HG03045 (cell line): ENCODE results near the gene LRP1.

Experiments
- ATAC-seq: cut with Tn5 transposase; IDR thresholded peaks from one replicate; pipeline ENCODE4 v1.9.1; 2021; ENCODE audit warnings: mild to moderate bottlenecking, moderate library complexity; ENCODE audit not compliant: unreplicated experiment

Gene LRP1

DNA sequence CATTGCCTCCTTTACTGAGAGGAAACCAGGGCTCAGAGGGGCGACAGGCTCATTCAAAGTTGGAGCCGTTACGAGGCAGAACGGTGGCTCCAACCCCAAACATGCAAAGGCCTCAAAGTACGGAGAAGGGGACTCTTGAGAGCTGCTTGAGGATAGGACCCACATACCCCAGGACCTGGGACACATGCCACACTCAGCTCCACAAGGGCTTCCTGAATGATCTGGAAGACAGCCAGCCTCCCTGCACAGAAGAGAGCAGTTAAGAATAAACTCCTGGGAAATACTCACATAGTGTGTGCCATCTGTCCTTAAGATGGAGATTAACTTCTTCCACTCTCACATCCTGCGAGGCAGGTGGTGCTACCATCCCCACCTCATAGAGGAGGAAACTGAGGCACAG is 61.8 kb downstream of the LRP1 start:
- ATAC-seq = no peak

DNA sequence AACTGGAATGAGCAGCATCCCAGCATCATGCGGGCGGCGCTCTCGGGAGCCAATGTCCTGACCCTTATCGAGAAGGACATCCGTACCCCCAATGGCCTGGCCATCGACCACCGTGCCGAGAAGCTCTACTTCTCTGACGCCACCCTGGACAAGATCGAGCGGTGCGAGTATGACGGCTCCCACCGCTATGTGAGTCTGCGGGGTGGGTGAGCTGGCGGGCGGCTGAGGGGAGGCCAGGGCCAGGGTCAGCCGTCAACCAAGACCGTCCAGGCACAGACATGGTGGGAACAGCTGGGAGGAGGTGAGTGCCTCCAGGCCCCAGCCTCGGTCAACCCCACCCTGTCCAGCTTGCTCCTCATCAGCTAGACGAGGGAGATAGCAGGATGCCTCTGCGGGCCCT is 62.5 kb downstream of the LRP1 start:
- ATAC-seq = no peak

DNA sequence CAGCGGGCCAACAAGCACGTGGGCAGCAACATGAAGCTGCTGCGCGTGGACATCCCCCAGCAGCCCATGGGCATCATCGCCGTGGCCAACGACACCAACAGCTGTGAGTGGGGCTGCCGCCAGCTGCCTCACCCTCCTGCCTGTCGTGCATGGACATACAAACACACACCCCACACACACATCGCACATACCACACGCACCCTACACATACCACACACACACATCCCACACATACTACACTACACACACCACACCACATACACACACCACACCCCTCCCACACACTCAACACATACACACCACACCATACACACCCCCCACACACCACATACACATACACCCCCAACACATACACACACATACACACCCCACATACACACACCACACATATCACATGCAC is 63.1 kb downstream of the LRP1 start:
- no peak for ATAC-seq

DNA sequence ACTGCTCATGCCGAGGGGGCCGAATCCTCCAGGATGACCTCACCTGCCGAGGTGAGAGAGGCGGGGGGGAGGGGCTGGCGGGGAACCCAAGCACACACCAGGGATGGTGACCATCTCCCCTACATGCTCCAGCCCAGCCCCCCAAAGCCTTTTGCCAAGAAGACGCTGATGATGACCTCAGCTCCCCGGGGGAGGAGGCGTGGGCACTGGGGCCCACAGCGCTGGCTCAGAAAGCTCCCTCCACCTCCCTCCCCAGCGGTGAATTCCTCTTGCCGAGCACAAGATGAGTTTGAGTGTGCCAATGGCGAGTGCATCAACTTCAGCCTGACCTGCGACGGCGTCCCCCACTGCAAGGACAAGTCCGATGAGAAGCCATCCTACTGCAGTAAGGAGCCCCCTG is 64.6 kb downstream of the LRP1 start:
- ATAC-seq = no peak

DNA sequence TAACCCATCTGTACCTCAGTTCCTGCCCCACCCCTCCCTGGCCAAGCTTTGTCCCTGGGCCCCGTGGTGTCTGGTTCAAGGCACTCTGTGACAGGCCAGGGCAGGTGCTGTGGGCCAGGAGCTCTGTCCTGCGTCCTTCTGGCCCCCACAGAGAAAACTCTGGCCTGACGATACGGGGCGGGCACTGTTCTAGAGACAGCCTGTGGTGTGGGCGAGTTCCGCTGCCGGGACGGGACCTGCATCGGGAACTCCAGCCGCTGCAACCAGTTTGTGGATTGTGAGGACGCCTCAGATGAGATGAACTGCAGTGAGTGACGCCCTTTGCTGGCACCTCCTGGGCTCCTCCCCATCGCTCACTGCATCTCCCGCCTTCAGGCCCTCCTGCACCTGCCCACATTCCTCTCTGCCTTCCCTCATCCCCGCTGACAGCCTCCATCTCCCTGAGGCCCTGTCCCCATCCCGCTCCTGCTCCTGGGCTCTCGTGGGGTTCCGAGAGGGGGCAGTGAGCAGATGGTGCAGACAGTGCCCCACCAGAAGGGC is 65.5 kb downstream of the LRP1 start:
- ATAC-seq = no peak

DNA sequence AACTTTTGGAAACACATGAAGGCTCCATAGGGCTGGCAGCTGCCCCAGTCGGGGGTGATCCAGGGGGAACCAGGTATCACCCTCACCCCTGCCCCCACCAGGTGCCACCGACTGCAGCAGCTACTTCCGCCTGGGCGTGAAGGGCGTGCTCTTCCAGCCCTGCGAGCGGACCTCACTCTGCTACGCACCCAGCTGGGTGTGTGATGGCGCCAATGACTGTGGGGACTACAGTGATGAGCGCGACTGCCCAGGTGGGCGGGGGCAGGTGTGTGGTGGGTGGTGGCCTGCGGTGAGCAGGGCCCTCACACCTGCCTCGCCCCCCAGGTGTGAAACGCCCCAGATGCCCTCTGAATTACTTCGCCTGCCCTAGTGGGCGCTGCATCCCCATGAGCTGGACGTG is 66.0 kb downstream of the LRP1 start:
- no peak for ATAC-seq

DNA sequence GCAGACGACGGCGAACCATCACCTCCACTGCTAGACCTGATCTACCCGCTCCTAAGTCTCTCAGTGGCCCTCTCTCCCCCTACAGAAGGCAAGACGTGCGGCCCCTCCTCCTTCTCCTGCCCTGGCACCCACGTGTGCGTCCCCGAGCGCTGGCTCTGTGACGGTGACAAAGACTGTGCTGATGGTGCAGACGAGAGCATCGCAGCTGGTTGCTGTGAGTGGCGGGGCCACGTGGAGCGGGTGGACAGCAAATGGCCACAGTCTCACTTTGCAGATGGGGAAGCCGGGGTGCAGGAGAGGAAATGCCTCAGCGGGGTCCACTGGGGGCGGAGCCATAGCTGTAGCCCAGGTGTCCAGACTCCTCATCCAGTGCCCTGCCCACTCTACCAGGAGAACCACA is 66.9 kb downstream of the LRP1 start:
- ATAC-seq = no peak

DNA sequence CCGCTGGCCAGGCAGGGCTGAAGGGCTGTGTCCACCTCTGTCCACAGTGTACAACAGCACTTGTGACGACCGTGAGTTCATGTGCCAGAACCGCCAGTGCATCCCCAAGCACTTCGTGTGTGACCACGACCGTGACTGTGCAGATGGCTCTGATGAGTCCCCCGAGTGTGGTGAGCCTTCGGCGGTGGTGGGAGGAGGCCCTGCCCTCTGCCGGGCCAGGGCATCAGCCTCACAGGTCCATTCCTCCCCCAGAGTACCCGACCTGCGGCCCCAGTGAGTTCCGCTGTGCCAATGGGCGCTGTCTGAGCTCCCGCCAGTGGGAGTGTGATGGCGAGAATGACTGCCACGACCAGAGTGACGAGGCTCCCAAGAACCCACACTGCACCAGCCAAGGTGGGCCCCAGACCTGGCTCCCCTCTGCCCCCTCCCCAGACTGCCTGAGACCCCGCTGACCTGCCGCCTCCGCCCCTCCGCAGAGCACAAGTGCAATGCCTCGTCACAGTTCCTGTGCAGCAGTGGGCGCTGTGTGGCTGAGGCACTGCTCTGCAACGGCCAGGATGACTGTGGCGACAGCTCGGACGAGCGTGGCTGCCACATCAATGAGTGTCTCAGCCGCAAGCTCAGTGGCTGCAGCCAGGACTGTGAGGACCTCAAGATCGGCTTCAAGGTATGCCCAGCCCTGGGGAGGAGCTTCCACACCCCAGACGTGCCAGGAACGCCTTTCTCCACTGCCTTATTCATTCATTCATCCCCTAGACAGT is 67.5 kb downstream of the LRP1 start:
- ATAC-seq = no peak

DNA sequence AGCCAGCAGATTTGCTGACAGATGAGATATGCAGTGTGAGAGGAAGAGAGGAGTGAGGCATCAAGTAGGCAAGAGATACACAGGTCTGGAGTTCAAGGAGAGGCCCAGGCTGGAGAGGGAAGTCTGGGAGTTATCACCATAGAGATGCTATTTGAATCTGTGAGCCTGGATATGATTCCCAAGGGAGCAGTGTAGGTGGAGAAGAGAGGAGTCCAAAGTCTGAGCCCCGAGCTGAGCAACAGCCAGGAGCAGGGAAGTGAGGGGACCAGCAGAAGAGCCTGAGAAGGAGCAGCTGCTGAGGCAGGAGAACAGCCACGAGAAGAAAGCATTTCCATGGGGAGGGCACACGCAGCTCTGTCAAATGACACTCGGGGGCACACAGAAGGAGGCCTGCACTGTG is 68.2 kb downstream of the LRP1 start:
- ATAC-seq = no peak

DNA sequence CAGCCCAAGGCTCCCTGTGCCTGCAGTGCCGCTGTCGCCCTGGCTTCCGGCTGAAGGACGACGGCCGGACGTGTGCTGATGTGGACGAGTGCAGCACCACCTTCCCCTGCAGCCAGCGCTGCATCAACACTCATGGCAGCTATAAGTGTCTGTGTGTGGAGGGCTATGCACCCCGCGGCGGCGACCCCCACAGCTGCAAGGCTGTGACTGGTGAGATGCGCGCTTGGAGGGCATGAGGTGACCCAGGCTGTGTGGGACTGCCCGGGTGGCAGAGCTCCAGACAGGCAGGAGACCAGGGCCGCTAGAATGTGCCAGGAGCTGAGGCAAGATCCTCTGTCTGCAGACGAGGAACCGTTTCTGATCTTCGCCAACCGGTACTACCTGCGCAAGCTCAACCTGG is 68.7 kb downstream of the LRP1 start:
- no peak for ATAC-seq

DNA sequence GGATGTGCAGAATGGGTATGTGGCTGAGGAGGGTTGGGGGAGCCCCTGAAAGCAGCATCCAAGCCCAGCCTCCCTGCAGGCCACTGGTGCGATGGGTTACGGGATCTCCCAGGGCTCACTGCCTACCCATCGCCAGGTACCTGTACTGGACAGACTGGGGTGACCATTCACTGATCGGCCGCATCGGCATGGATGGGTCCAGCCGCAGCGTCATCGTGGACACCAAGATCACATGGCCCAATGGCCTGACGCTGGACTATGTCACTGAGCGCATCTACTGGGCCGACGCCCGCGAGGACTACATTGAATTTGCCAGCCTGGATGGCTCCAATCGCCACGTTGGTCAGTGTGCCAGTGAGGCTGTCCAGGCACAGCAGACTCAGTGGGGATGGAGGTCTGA is 70.0 kb downstream of the LRP1 start:
- ATAC-seq = no peak

DNA sequence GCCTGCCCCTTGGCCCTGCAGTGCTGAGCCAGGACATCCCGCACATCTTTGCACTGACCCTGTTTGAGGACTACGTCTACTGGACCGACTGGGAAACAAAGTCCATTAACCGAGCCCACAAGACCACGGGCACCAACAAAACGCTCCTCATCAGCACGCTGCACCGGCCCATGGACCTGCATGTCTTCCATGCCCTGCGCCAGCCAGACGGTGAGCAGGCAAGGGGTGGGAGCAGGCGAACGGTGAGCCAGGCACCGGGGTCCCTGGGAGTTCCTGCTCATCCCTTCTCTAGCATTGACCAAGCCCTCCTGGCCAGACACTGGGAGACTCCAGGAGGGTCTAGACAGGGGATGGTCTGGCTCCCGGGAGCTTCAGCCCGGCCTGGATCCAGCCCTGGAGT is 70.9 kb downstream of the LRP1 start:
- no peak for ATAC-seq

DNA sequence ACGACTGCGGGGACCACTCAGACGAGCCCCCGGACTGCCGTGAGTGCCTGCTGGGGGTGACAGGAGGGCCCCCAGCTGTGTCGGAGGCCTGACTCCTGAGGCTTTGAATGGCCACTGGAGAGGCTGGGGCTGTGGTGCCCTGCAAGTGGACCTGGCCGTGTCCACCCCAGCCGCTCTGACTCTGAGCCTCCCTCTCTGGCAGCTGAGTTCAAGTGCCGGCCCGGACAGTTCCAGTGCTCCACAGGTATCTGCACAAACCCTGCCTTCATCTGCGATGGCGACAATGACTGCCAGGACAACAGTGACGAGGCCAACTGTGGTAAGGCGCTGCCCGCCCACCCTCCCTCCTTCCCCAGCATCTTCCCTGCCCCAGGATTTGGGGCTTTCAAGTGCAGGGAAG is 72.2 kb downstream of the LRP1 start:
- ATAC-seq = no peak

DNA sequence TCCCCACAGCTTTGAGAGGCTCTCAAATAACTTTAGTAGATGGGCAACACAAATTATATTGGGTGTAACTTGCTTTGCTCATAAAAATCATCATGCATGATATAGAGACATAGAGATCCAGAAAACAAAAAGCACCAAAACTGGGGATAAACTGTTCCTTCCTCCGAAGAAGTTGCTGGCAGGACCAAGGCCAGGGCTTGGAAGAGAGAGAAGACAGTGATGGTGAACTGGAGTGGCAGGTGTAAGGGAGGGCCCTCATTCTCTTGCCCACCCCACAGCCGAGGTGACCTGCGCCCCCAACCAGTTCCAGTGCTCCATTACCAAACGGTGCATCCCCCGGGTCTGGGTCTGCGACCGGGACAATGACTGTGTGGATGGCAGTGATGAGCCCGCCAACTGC is 72.9 kb downstream of the LRP1 start:
- ATAC-seq = no peak

DNA sequence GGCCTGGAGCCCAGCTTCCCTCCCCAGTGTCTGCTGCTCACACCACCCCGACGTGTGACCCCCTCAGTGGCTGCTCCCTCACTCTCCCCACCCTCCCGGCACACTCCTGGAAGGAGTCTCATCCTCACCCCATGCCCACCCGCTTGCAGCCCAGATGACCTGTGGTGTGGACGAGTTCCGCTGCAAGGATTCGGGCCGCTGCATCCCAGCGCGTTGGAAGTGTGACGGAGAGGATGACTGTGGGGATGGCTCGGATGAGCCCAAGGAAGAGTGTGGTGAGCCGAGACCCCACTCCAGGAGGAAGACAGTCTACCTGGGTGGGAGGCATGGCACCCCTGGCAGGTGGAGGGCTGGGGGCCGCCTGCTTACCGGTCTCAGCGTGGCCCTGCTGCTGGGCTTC is 73.3 kb downstream of the LRP1 start:
- ATAC-seq = no peak

DNA sequence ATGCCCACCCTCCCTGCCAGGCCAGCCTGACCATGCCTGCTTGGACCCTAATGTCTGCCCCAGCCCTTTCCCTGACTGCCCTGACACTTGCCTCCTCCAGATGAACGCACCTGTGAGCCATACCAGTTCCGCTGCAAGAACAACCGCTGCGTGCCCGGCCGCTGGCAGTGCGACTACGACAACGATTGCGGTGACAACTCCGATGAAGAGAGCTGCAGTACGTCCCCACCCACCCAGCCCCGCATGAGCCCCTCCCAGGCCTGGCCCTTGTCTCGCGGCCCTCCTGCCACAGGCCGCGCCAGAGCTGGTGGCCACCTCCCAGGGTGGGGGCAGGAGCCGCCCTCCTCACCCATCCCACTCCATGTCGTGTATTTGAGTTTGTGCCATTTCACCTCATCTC is 74.0 kb downstream of the LRP1 start:
- no peak for ATAC-seq

DNA sequence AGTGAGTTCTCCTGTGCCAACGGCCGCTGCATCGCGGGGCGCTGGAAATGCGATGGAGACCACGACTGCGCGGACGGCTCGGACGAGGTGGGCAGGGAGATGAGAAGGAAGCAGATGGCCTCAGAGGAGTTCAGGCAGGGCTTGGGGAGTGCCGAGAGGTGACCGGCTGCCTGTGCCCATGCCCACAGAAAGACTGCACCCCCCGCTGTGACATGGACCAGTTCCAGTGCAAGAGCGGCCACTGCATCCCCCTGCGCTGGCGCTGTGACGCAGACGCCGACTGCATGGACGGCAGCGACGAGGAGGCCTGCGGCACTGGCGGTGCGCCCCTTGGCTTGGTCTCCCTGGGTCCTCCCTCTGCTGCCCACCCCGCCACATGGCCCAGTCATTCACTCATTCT is 74.9 kb downstream of the LRP1 start:
- no peak for ATAC-seq

DNA sequence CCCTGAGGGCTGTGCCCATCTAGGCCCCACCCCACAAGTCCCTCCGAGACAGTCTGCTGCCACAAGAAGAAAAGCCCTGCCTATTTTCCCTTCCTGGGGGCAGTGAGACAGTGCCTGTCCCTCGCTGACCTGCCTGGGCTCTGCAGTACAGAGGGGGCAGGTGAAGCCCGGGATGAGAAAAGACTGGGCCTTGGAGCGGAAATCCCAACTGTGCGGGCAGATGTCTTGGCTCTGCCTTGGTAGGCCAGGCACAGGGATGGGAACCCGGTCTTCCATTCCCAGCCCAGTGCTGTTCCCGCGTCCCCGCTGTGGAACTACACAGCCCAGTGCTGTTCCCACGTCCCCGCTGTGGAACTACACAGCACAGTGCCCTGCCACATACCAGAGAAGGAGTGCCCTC is 75.5 kb downstream of the LRP1 start:
- no peak for ATAC-seq

DNA sequence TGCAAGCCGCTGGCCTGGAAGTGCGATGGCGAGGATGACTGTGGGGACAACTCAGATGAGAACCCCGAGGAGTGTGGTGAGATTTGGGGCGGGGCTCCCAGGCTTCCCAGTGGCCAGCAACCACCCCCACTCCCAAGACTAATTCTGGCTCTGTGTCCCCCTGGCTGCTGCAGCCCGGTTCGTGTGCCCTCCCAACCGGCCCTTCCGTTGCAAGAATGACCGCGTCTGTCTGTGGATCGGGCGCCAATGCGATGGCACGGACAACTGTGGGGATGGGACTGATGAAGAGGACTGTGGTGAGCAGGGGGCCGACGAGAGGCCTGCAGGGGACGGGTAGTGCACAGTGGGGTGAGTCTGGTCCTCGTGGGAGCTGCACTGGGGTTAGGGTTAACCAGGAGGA is 76.2 kb downstream of the LRP1 start:
- ATAC-seq = no peak

DNA sequence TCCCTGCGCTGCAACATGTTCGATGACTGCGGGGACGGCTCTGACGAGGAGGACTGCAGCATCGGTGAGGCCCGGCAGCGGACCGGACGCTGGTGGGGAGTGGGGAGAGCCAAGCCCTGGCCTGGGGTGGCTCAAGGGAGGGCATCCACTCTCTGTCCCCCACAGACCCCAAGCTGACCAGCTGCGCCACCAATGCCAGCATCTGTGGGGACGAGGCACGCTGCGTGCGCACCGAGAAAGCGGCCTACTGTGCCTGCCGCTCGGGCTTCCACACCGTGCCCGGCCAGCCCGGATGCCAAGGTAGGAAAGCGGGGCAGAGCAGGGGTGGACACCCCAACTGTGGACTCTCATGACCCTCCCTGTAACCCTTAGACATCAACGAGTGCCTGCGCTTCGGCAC is 76.9 kb downstream of the LRP1 start:
- ATAC-seq = no peak

DNA sequence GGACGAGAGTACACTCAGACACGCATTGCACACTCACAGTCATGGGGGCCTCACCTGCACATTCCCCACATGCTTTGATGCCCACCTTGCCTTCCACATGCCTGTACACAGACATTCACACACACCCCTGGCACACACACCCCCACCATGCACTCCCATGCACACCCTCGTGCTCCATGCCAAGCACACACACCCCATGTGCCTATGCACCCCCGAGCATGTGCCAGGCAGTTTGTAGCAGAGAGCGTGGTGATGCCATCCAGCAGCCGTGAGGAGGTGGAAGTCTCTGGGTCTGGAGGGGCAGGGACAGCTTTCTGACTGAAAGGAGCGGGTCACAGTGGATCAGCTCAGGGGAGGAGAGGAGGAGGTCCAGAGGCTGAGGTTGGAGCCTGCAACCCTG is 77.6 kb downstream of the LRP1 start:
- no peak for ATAC-seq

DNA sequence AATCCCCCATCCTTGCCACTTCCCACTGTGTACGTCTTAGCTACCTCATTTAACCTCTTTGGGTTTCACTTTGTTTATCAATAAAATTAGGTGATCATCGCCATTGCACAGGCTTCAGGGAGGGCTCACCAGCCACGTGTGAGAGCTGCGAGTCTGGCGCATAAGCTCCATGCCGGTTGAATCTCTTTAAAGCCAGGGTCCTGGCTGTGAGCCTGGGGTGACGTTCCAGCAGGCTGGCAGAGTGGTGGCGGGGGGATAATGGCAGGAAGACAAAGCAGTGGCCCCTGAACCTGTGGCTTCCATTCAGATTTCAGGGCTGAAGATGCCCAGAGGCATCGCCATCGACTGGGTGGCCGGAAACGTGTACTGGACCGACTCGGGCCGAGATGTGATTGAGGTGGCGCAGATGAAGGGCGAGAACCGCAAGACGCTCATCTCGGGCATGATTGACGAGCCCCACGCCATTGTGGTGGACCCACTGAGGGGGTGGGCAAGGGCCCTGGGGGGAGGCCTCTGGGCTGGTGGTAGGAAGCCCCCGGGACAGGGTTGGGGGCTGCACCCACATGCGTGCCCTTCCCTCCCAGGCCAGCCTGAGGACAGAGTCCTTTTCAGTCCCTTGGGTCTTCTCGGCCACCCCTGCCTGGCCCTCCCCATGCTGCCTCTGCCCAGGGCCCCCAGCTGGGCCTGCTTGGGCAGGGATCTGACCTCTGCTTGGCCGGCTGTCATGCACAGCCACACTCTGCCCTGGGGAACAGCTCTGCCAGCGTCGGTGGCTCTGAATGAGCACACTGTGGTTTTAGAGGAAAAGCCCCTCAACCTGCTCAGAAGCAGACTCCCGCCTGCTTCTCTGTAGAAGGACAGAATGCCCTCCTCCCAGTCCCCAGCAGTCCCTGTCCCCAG is 79.7 kb downstream of the LRP1 start:
- no peak for ATAC-seq
